ENCODE measurements around the gene FMO2. TPM values are rescaled to one million over a fixed set of nuclear protein-coding genes. Genes with fewer than 3 reads are reported as not detected.

Gene FMO2
- total RNA-seq, 2 experiments from 2014 or later: not detected

GRCh38 chr1:171155484-171155883 lies 29.6 kb upstream of the FMO2 start:
- POLR2A ChIA-PET: no interaction called here
- Mint-ChIP-seq H3K27ac (no peak overlapping the region), H3K4me1 (no peaks in the 10 kb centered on the region), H3K36me3 (ENCODE audit: low read depth) (no peaks in the 10 kb centered on the region), H3K4me3 (no peak overlapping the region), H3K9me3 (ENCODE audit: low read depth) (no peaks in the 10 kb centered on the region), H3K27me3 (peaks cover 5% of the 10 kb centered on the region)
- ATAC-seq: no peak
- no peak for DNase-seq
- intact Hi-C loops (cut with DNase I, micrococcal nuclease): no loop called here
- CTCF ChIA-PET: no interaction called here

GRCh38 chr1:171158096-171158495 lies 27.0 kb upstream of the FMO2 start:
- peaks cover 2% of the 10 kb centered on the region for H3K27me3 Mint-ChIP-seq
- intact Hi-C loops (cut with DNase I, micrococcal nuclease): no loop called here
- H3K36me3 Mint-ChIP-seq (ENCODE audit: low read depth): no peaks in the 10 kb centered on the region
- no peak for DNase-seq
- no peak overlapping the region for H3K4me3 Mint-ChIP-seq
- no peaks in the 10 kb centered on the region for H3K4me1 Mint-ChIP-seq
- no peak for ATAC-seq
- CTCF ChIA-PET: no interaction called here
- POLR2A ChIA-PET: no interaction called here
- no peaks in the 10 kb centered on the region for H3K9me3 Mint-ChIP-seq (ENCODE audit: low read depth)
- H3K27ac Mint-ChIP-seq: no peak overlapping the region

- Mint-ChIP-seq H3K27me3 (peaks cover 2% of the 10 kb centered on the region), H3K36me3 (ENCODE audit: low read depth) (no peaks in the 10 kb centered on the region), H3K4me1 (no peaks in the 10 kb centered on the region), H3K27ac (no peak overlapping the region), H3K9me3 (ENCODE audit: low read depth) (no peaks in the 10 kb centered on the region), H3K4me3 (no peak overlapping the region)
- DNase-seq (no peak), ATAC-seq (no peak)
- POLR2A ChIA-PET: no interaction called here
- CTCF ChIA-PET: no interaction called here
- intact Hi-C loops (cut with DNase I, micrococcal nuclease): no loop called here
These were observed 26.5 kb upstream of the FMO2 start for GRCh38 chr1:171158551-171158950.

- Mint-ChIP-seq H3K36me3 (ENCODE audit: low read depth) (no peaks in the 10 kb centered on the region), H3K27ac (no peak overlapping the region), H3K9me3 (ENCODE audit: low read depth) (no peaks in the 10 kb centered on the region), H3K27me3 (peaks cover 2% of the 10 kb centered on the region), H3K4me1 (no peaks in the 10 kb centered on the region), H3K4me3 (no peak overlapping the region)
- ChIA-PET CTCF (no interaction called here), POLR2A (no interaction called here)
- intact Hi-C loops (cut with DNase I, micrococcal nuclease): no loop called here
- DNase-seq (no peak), ATAC-seq (no peak)
These were observed 26.0 kb upstream of the FMO2 start for GRCh38 chr1:171159148-171159547.

- Mint-ChIP-seq H3K9me3 (ENCODE audit: low read depth) (no peaks in the 10 kb centered on the region), H3K36me3 (ENCODE audit: low read depth) (no peaks in the 10 kb centered on the region), H3K27me3 (peaks cover 3% of the 10 kb centered on the region), H3K27ac (no peak overlapping the region), H3K4me3 (no peak overlapping the region), H3K4me1 (no peaks in the 10 kb centered on the region)
- ChIA-PET POLR2A (no interaction called here), CTCF (no interaction called here)
- intact Hi-C loops (cut with DNase I, micrococcal nuclease): no loop called here
- ATAC-seq: no peak
- no peak for DNase-seq
These were observed 24.9 kb upstream of the FMO2 start for GRCh38 chr1:171160211-171160610.

- H3K27ac Mint-ChIP-seq: no peak overlapping the region
- intact Hi-C loops (cut with DNase I, micrococcal nuclease): no loop called here
- peaks cover 3% of the 10 kb centered on the region for H3K27me3 Mint-ChIP-seq
- no peaks in the 10 kb centered on the region for H3K36me3 Mint-ChIP-seq (ENCODE audit: low read depth)
- no peaks in the 10 kb centered on the region for H3K4me1 Mint-ChIP-seq
- CTCF ChIA-PET: interaction anchor here (1.4 kb wide), 1 partner anchor 9 kb away, joined by 3 read pairs; no protein-coding TSS in a partner anchor
- no peak for DNase-seq
- H3K4me3 Mint-ChIP-seq: no peak overlapping the region
- H3K9me3 Mint-ChIP-seq (ENCODE audit: low read depth): no peaks in the 10 kb centered on the region
- POLR2A ChIA-PET: no interaction called here
- ATAC-seq: no peak
These were observed 24.3 kb upstream of the FMO2 start for GRCh38 chr1:171160639-171161354.

- DNase-seq (no peak), ATAC-seq (no peak)
- Mint-ChIP-seq H3K27me3 (peaks cover 3% of the 10 kb centered on the region), H3K36me3 (ENCODE audit: low read depth) (no peaks in the 10 kb centered on the region), H3K27ac (no peak overlapping the region), H3K9me3 (ENCODE audit: low read depth) (no peaks in the 10 kb centered on the region), H3K4me1 (no peaks in the 10 kb centered on the region), H3K4me3 (no peak overlapping the region)
- intact Hi-C loops (cut with DNase I, micrococcal nuclease): no loop called here
- POLR2A ChIA-PET: no interaction called here
- CTCF ChIA-PET: interaction anchor here (1.4 kb wide), 1 partner anchor 9 kb away, joined by 3 read pairs; no protein-coding TSS in a partner anchor
These were observed 23.7 kb upstream of the FMO2 start for GRCh38 chr1:171161431-171161830.

GRCh38 chr1:171166361-171166760 lies 18.7 kb upstream of the FMO2 start:
- no peaks in the 10 kb centered on the region for H3K36me3 Mint-ChIP-seq (ENCODE audit: low read depth)
- peaks cover 18% of the 10 kb centered on the region for H3K27me3 Mint-ChIP-seq
- ChIA-PET POLR2A (no interaction called here), CTCF (no interaction called here)
- ATAC-seq (no peak), DNase-seq (no peak)
- H3K9me3 Mint-ChIP-seq (ENCODE audit: low read depth): no peaks in the 10 kb centered on the region
- H3K27ac Mint-ChIP-seq: no peak overlapping the region
- no peaks in the 10 kb centered on the region for H3K4me1 Mint-ChIP-seq
- no peak overlapping the region for H3K4me3 Mint-ChIP-seq
- intact Hi-C loops (cut with DNase I, micrococcal nuclease): no loop called here

GRCh38 chr1:171167785-171168184 lies 17.3 kb upstream of the FMO2 start:
- Mint-ChIP-seq H3K4me1 (no peaks in the 10 kb centered on the region), H3K27ac (no peak overlapping the region), H3K9me3 (ENCODE audit: low read depth) (no peaks in the 10 kb centered on the region), H3K4me3 (no peak overlapping the region), H3K36me3 (ENCODE audit: low read depth) (no peaks in the 10 kb centered on the region), H3K27me3 (peaks cover 21% of the 10 kb centered on the region)
- DNase-seq (no peak), ATAC-seq (no peak)
- ChIA-PET POLR2A (no interaction called here), CTCF (no interaction called here)
- intact Hi-C loops (cut with DNase I, micrococcal nuclease): no loop called here

- Mint-ChIP-seq H3K9me3 (ENCODE audit: low read depth) (no peaks in the 10 kb centered on the region), H3K4me1 (no peaks in the 10 kb centered on the region), H3K27ac (no peak overlapping the region), H3K36me3 (ENCODE audit: low read depth) (no peaks in the 10 kb centered on the region), H3K4me3 (no peak overlapping the region), H3K27me3 (peaks cover 35% of the 10 kb centered on the region)
- intact Hi-C loops (cut with DNase I, micrococcal nuclease): no loop called here
- no peak for DNase-seq
- ChIA-PET POLR2A (no interaction called here), CTCF (interaction anchor here (0.7 to 1.4 kb wide), 2 partner anchors 11 to 141 kb away, joined by 3 to 4 read pairs; no protein-coding TSS in a partner anchor)
- ATAC-seq: no peak
These were observed 12.6 kb upstream of the FMO2 start for GRCh38 chr1:171172471-171172870.

GRCh38 chr1:171173069-171173468 lies 12.0 kb upstream of the FMO2 start:
- Mint-ChIP-seq H3K36me3 (ENCODE audit: low read depth) (no peaks in the 10 kb centered on the region), H3K27ac (no peak overlapping the region), H3K9me3 (ENCODE audit: low read depth) (no peaks in the 10 kb centered on the region), H3K4me3 (no peak overlapping the region), H3K4me1 (no peaks in the 10 kb centered on the region), H3K27me3 (peaks cover 35% of the 10 kb centered on the region)
- intact Hi-C loops (cut with DNase I, micrococcal nuclease): no loop called here
- ChIA-PET CTCF (interaction anchor here (1.2 to 1.4 kb wide), 2 partner anchors 10 to 32 kb away, joined by 3 read pairs; no protein-coding TSS in a partner anchor), POLR2A (interaction anchor here (0.6 kb wide), 1 partner anchor 16 kb away, joined by 3 read pairs; no protein-coding TSS in a partner anchor)
- ATAC-seq (no peak), DNase-seq (no peak)

- H3K36me3 Mint-ChIP-seq (ENCODE audit: low read depth): no peaks in the 10 kb centered on the region
- ChIA-PET POLR2A (interaction anchor here (0.7 kb wide), 1 partner anchor 415 kb away, joined by 3 read pairs; no protein-coding TSS in a partner anchor), CTCF (interaction anchor here (0.8 to 1.0 kb wide), 2 partner anchors 15 to 18 kb away, joined by 3 to 4 read pairs; no protein-coding TSS in a partner anchor)
- no peak for DNase-seq
- H3K4me1 Mint-ChIP-seq: no peaks in the 10 kb centered on the region
- ATAC-seq: no peak
- H3K27me3 Mint-ChIP-seq: peaks cover 26% of the 10 kb centered on the region
- intact Hi-C loops (cut with DNase I, micrococcal nuclease): no loop called here
- H3K9me3 Mint-ChIP-seq (ENCODE audit: low read depth): no peaks in the 10 kb centered on the region
- H3K4me3 Mint-ChIP-seq: no peak overlapping the region
- H3K27ac Mint-ChIP-seq: no peak overlapping the region
These were observed 10.4 kb upstream of the FMO2 start for GRCh38 chr1:171174560-171175294.

Measured in activated CD4-positive, alpha-beta T cell treated with anti-CD3 and anti-CD28 coated beads for 36 hours (primary cell).